GDM1 (cell line): ENCODE measurements around the gene RAPGEF6.
"Not testable (repeated sequence)": the region's sequence is repeated elsewhere in the genome, so short reads cannot be mapped to it uniquely, and the experiment has no call there.

Experiments used
- DNase-seq: peaks from one replicate; lab custom pipeline; 2025; lab: John Stamatoyannopoulos, UW

The RAPGEF6 gene

DNA sequence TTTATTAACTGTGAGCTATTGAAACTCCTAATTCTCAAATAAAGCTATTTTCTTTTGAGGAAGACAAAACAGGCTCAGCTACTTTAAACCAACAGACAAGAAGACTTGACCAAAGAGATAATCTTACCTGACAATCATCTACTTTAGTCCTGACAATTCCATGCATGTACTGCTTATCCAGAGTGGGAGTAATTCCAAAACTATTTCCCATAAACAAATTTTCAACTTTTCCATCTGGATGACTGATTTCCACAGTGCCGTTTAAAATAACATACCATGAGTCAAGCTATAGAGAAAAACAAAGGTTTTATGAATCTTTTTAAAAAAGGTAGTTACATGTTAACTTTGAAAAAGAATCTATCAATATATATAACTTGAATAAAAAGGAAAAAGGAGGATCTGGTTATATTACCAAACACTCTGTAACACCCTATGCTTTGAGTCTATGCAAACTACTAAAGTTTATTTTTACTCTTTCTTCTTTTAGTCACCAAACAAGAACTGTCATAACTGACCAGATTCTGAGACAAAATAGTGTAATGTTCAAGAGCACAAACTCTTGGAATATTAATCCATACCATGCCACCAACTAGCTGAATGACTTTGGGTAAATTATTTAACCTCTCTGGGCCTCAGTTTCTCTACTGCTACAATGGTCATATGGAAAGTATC is 129.7 kb downstream of the RAPGEF6 start:
- no peak for DNase-seq

DNA sequence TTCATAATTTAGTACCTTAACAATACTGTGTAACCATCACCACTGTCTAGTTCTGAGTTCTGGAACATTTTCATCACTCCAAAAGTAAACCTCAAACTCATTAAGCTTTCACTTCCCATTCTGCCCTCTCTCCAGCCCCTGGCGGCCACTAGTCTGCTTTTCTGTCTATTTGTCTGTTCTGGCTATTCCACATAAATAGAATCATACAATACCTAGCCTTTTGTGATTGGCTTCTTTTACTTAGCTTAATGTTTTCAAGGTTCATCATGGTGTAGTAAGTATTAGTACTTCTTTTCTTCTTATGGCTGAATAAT is 138.7 kb downstream of the RAPGEF6 start:
- DNase-seq = no peak

DNA sequence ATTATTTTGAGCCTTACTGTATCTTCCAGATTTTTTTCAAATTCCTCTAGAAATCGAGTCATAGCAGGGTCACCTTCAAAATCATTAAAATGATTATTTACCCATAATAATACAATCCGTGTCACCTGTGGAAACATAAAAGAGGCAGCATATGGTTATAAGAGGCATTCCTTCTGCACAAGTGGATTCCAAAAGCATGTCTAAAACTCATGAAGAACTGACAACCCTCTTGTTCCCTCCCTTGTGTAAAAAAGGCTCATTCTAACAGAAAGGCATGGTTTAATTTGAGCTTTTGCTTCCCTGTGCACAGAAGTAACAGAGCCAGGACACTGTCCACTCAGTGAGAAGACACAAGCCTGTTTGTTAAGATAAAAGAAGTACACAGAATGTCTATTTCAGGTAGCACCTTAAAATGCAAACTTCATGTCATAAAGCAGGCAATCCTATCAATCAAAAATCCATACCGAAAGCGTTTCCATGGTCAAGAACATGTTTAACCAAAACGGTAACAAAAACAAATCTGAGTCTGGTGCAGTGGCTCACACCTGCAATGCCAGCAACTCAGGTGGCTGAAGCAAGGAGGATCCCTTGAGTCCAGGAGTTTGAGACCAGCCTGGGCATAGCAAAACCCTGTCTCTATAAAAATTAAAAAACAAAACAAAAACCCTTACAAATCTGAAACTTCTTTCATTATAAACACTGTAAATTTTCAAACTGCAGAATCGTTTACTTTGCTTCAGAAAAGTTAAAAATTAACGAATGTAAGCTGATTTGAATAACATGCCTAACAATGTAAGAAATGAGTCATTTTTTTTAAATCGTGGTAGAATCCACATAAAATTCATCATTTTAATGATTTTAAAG is 139.3 kb downstream of the RAPGEF6 start:
- DNase-seq = no peak

GRCh38 chr5:131491749-131492148 is 143.3 kb downstream of the RAPGEF6 start:
- DNase-seq = no peak

GRCh38 chr5:131488463-131488862 is 146.6 kb downstream of the RAPGEF6 start:
- peak; percentile 32 for DNase-seq

DNA sequence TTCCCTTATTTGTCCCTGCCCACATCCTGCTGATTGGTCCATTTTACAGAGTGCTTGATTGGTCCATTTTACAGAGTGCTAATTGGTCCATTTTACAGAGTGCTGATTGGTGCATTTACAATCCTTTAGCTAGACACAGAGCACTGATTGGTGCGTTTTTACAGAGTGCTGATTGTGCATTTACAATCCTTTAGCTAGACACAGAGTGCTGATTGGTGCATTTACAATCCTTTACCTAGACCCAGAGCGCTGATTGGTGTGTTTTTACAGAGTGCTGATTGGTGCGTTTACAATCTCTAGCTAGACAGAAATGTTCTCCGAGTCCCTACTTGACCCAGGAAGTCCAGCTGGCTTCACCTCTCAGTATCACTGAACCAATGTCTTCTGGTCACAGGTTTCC is 147.7 kb downstream of the RAPGEF6 start:
- DNase-seq = not testable (repeated sequence)

GRCh38 chr5:131482617-131483016 is 152.4 kb downstream of the RAPGEF6 start:
- DNase-seq = no peak

DNA sequence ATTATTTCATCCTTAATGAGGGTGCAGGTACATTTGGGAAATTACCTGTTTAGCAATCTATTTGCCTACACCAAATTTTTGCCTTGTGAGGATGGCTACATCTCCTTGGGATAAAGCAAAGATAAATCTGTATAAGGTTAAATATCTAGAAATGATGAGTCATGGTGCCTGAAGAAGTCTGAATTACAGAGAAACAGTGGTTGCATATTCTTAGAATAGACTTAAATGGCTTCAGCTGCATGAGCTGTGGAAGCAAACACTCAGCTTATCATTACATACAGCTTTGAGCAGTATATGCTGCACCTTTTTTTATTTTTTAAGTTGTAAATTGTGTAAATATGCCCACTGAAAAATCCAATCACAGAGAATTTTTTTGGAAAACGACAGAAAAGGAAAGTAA is 153.5 kb downstream of the RAPGEF6 start:
- DNase-seq = no peak

GRCh38 chr5:131475541-131475941 is 159.5 kb downstream of the RAPGEF6 start:
- DNase-seq = no peak

- no peak for DNase-seq
These were observed 161.3 kb downstream of the RAPGEF6 start for GRCh38 chr5:131473731-131474130.

DNA sequence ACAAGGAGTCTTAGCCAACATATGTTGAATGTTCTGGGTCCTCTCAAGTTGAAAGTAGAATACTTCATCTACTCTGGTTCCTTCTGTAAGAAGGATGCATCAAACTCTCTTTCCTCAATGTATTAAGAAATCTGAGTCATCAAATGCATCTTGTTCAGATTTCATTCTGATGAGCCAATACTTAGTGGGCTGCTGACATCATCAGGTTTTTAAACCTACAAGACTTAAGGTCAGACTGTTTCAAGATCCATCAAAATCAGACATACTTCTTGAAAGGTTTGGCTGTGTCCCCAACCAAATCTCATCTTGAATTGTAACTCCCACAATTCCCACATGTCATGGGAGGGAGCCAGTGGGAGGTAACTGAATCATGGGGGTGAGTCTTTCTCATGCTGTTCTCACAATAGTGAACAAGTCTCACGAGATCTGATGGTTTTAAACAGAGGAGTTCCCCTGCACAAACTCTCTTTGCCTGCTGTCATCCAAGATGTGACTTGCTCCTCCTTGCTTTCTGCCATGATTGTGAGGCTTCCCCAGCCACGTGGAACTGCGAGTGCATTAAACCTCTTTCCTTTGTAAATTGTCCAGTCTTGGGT is 168.8 kb downstream of the RAPGEF6 start:
- no peak for DNase-seq

DNA sequence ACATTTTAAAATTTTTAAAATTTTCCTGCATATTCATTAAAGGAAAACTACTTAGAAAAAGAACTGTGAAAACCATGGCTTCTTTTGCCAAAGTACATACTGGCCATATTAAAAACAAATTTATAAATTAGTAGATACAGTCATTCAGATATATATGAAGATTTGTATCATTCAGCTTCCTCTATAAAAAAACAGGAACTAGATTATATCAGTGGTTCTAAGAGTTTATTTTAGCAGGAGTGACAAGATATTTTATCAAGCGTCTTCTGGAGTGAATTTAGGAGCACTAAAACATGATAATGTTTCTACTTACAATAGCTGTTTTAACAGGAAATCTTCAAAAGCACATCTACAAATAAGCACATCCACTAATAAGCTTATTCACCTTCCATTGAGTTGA is 171.4 kb downstream of the RAPGEF6 start:
- DNase-seq = no peak

- DNase-seq = no peak
These were observed 172.6 kb downstream of the RAPGEF6 start for GRCh38 chr5:131462454-131462853.

- DNase-seq = no peak
These were observed 173.3 kb downstream of the RAPGEF6 start for GRCh38 chr5:131461742-131462141.

DNA sequence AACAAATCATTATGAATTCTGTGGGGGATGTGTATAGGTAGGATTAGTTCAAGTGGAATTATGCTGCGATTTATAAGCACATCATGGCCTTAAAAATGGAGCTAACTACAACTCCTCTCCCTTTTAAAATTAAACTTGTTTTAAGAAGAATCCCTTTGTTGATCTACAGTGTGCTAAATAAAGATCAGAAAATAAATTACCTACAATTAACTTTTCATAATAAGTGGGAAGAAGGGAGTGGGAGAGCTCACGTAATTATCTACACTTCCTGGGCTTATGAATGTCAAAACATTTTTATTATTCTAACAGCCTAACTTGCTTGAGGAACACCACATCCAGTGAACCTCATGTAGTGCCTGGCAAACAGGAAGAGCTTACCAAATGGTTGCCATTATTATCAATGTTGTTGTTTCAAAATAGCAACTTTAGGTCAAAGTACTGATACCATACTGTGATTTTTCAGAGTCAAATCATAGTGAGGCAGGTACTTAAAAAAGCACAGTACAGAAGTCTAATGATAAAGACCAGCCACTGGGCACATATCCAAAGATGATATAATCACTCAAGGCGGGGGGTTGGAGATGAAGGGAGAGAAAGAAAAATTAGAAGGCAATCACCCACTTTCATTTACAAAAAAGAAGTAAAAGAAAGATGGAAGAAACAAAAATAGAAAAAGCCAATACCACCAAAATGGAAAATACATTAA is 174.0 kb downstream of the RAPGEF6 start:
- DNase-seq = no peak

DNA sequence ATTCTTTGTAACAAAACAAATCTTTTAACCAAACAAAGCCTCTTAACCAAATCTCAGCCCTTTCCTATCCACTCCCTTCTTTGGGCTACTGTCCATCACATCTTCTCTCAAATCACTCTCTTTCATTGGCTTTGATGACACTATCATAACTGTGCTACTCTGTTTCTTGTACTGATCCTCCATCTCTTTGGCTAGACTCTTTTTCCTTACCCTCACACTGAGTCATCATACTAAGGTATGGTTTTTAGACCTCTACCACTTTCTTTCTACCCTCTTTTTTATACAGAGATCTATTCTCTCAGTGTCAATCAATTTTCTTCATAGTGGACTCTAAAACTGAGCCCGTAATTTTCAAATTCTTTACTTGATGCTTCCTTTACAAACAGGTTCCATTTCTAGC is 174.9 kb downstream of the RAPGEF6 start:
- no peak for DNase-seq

GRCh38 chr5:131459216-131459615 is 175.8 kb downstream of the RAPGEF6 start:
- no peak for DNase-seq

DNA sequence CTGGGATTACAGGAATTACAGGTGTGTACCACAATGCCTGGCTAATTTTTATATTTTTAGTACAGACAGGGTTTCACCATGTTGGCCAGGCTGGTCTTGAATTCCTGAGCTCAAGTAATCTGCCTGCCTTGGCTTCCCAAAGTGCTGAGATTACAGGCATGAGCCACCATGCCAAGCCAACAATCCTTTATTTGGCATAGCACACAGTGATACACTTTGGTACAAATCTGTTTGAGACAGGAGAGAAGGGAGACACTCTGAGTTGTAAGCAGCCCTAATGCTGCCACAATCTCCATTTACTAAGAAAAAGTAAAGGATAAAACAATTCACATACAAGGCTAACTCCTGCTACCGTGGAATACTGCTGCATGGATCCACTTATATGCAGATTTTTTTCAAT is 177.8 kb downstream of the RAPGEF6 start:
- no peak for DNase-seq

DNA sequence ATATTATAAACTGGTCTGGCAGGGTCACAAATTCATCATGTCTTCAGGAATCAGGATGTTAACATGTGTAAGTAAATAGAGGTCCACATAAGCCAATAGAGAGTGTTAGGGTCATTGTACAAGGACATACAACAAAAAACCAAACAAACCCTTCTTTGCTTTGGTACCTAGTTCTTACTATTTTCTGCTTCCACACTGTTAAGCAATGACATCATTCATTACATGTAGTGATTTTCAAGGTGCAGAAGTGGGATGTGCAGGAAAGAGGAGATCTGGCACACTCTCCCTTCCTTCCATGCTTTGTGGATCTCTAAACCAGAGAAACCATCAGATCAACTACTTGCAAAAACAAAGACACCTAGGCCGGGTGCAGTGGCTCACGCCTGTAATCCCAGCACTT is 184.1 kb downstream of the RAPGEF6 start:
- no peak for DNase-seq

GRCh38 chr5:131441184-131441583 is 193.8 kb downstream of the RAPGEF6 start:
- DNase-seq = no peak

DNA sequence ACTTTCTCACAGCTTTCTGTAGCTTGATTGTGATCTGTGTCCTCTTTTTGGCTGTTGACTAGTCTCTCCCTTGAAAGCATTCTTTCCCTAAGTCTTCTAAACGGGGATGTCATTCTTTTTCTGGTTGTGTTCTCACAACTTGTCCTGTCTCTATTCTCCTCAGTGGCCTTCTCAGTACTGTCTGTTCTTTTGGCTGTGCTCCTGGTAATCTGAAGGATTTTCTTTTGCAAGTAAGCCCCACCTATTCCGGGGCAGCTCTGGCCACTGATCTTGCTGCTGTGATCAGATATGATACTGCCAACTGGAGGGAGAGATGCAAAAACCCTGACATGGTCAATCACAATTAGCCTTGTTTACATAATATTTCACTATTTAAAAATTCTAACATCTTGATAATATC is 198.9 kb downstream of the RAPGEF6 start:
- no peak for DNase-seq

GRCh38 chr5:131433109-131433508 is 201.9 kb downstream of the RAPGEF6 start:
- no peak for DNase-seq

- no peak for DNase-seq
These were observed 203.2 kb downstream of the RAPGEF6 start for GRCh38 chr5:131431794-131432193.
